ENCODE measurements around the gene MRPL24.

- TF ChIP-seq ZNF232 (CRISPR knock-in tag; IDR thresholded peaks at IDR 0.05), result no peak
- TF ChIP-seq MXI1 (IDR thresholded peaks at IDR 0.05; ENCODE audit: low read depth, low read length), result no peak
- TF ChIP-seq POLR2A (conservative IDR thresholded peaks at IDR 0.05), result 0 out of 2 replicates have a peak, but pooled peaks have one; percentile 15
- TF ChIP-seq TARDBP (IDR thresholded peaks at IDR 0.05), result no peak
- no peak for TF ChIP-seq YY1 (IDR thresholded peaks at IDR 0.05; ENCODE audit: borderline replicate concordance in 1 of 3, control insufficient read depth in 1 of 3, extremely low read depth in 1 of 3, insufficient read depth in 3 of 3, insufficient read length in 1 of 3, insufficient replicate concordance in 2 of 3, low read depth in 1 of 3, low read length in 2 of 3)
- TF ChIP-seq, protein P1, sequence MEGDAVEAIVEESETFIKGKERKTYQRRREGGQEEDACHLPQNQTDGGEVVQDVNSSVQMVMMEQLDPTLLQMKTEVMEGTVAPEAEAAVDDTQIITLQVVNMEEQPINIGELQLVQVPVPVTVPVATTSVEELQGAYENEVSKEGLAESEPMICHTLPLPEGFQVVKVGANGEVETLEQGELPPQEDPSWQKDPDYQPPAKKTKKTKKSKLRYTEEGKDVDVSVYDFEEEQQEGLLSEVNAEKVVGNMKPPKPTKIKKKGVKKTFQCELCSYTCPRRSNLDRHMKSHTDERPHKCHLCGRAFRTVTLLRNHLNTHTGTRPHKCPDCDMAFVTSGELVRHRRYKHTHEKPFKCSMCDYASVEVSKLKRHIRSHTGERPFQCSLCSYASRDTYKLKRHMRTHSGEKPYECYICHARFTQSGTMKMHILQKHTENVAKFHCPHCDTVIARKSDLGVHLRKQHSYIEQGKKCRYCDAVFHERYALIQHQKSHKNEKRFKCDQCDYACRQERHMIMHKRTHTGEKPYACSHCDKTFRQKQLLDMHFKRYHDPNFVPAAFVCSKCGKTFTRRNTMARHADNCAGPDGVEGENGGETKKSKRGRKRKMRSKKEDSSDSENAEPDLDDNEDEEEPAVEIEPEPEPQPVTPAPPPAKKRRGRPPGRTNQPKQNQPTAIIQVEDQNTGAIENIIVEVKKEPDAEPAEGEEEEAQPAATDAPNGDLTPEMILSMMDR (IDR thresholded peaks at IDR 0.05 in 2 of 3, conservative IDR thresholded peaks at IDR 0.05 in 1 of 3; ENCODE audit: insufficient read depth in 2 of 3, low read depth in 1 of 3, low read length in 3 of 3), result no peak
- TF ChIP-seq SRF (CRISPR knock-in tag; IDR thresholded peaks at IDR 0.05), result no peak
- no peak for TF ChIP-seq MAFK (IDR thresholded peaks at IDR 0.05; ENCODE audit: low read length)
- TF ChIP-seq TBL1XR1 (IDR thresholded peaks at IDR 0.05; ENCODE audit: low read length in 2 of 2), result no peak
- TF ChIP-seq MAZ (CRISPR knock-in tag; conservative IDR thresholded peaks at IDR 0.05 in 1 of 2, IDR thresholded peaks at IDR 0.05 in 1 of 2), result no peak
Measured at GRCh38 chr1:156721131-156721530, 19.8 kb downstream of the MRPL24 start.
